Psoas muscle (tissue), 8 donors: ENCODE results near the gene KIAA1958. TPM values are rescaled to one million over a fixed set of nuclear protein-coding genes. Genes with fewer than 3 reads are reported as not detected.

Experiments used
- ATAC-seq, 4 donors: fragments of 200-7000 bp; cut with Tn5 transposase; one replicate each; pipeline ENCODE4 v1.9.1; 2020; ENCODE audit warnings: moderate library complexity in 3 of 4, mild to moderate bottlenecking in 2 of 4
- DNase-seq, 2 donors: peaks; one replicate each; pipeline ENCODE4 v3.0.0-alpha.2; 2020
- H3K27ac ChIP-seq: fragments of 200-600 bp; one replicate; pipeline ENCODE4 v1.8.0; 2022
- H3K27me3 ChIP-seq, 3 donors: fragments of 200-600 bp in 1 of 3; one replicate each; pipeline versions ENCODE4 v1.6.1 to v1.8.0; 2013 to 2022; ENCODE audit warnings: low read length in 2 of 3, mild to moderate bottlenecking in 2 of 3, moderate library complexity in 1 of 3; ENCODE audit not compliant: insufficient read depth in 3 of 3
- H3K36me3 ChIP-seq, 2 donors: fragments of 200-600 bp in 1 of 2; one replicate each; pipeline versions ENCODE4 v1.6.1 to v1.8.0; 2013 to 2022; ENCODE audit warnings: low read depth in 1 of 2, mild to moderate bottlenecking in 1 of 2, moderate library complexity in 1 of 2; ENCODE audit not compliant: insufficient read depth in 1 of 2
- H3K4me1 ChIP-seq: fragments of 200-600 bp; one replicate; pipeline ENCODE4 v1.8.0; 2022
- H3K4me3 ChIP-seq: fragments of 200-600 bp; one replicate; pipeline ENCODE4 v1.8.0; 2022; ENCODE audit warnings: mild to moderate bottlenecking
- H3K9me3 ChIP-seq: fragments of 200-600 bp; one replicate; pipeline ENCODE4 v1.8.0; 2022
- CTCF ChIP-seq: fragments of 200-600 bp; IDR thresholded peaks from one replicate; pipeline ENCODE4 v1.8.0; 2022; ENCODE audit warnings: antibody characterized with exemption
- WGBS, 3 donors: extraction: QIAGEN DNeasy Blood & Tissue Kit; methylation state at CpG; one replicate each; pipeline versions ENCODE4 v1.1.6 to v1.1.7; 2013; 5-methylcytosine and 5-hydroxymethylcytosine counted together
- intact Hi-C, 2 donors: fragments of 100-400 bp; cut with DNase I; formaldehyde crosslinking; loops; one replicate each; pipeline versions ENCODE4 v1.11.0 to v1.14.2; 2022
- polyA plus RNA-seq, 3 donors: library from polyadenylated mRNA; stranded (reverse); fragments of 200-250 nt; gene quantifications; one replicate each; pipeline ENCODE4 v1.2.3, GENCODE V29; 2013
- total RNA-seq, 4 donors: library from RNA; stranded (reverse); fragmentation: NEBNext Ultra II Directional in 2 of 4; extraction: Animal tissue kit (Norgen Biotek cat#: 25700) in 2 of 4; gene quantifications; one replicate each; pipeline versions ENCODE4 v1.2.1 to v1.2.4, GENCODE V29; 2021 to 2023
- donor health status: healthy with polysubstance abuse.
- donor health status: DM: no; HTN: no; CAD: no; lungs with moderate emphysema.
- donor health status: Bipolar disorder and iron deficiency.
- donor health status: healthy.
- donor health status: DM: yes; HTN: yes; CAD: no.
- donor health status: DM: no; HTN: no; CAD: no.
- donor health status: DM: no; HTN: no; CAD: no.
- donor health status: DM: yes; HTN: yes; CAD: no.

KIAA1958 gene
- total and polyA plus RNA-seq, 7 donors, result 0.56 to 4.1 (median 1.5) TPM

GRCh38 chr9:112542593-112543292, 56.1 kb downstream of the KIAA1958 start:
- DNase-seq (no peak), ATAC-seq (no peak)
- 31 to 75% (median 46%) methylated on average over 1 of the region's 1 CpG for WGBS, 3 donors
- Histone ChIP-seq H3K9me3 (no peaks in the 10 kb centered on the region), H3K4me1 (no peaks in the 10 kb centered on the region), H3K4me3 (no peak overlapping the region), H3K36me3 (no peaks in the 10 kb centered on the region), H3K27me3 (no peaks in the 10 kb centered on the region), H3K27ac (no peak overlapping the region)
- intact Hi-C loops, result no loop called here
- no peak for TF ChIP-seq CTCF

GRCh38 chr9:112544477-112544876, 57.9 kb downstream of the KIAA1958 start:
- Histone ChIP-seq H3K9me3 (no peaks in the 10 kb centered on the region), H3K27me3 (no peaks in the 10 kb centered on the region), H3K36me3 (no peaks in the 10 kb centered on the region), H3K4me1 (no peaks in the 10 kb centered on the region), H3K4me3 (no peak overlapping the region), H3K27ac (no peak overlapping the region)
- intact Hi-C loops, result no loop called here
- no peak for TF ChIP-seq CTCF
- ATAC-seq, result no peak
- no peak for DNase-seq
- WGBS, 3 donors, result 86 to 94% (median 93%) methylated on average over 1 of the region's 1 CpG

- intact Hi-C loops, result no loop called here
- H3K9me3 ChIP-seq, result no peaks in the 10 kb centered on the region
- no peaks in the 10 kb centered on the region for H3K4me1 ChIP-seq
- H3K27ac ChIP-seq, result no peak overlapping the region
- no peaks in the 10 kb centered on the region for H3K36me3 ChIP-seq
- H3K27me3 ChIP-seq, result no peaks in the 10 kb centered on the region
- no peak for DNase-seq
- no peak for TF ChIP-seq CTCF
- H3K4me3 ChIP-seq, result no peak overlapping the region
- ATAC-seq, result no peak
Observed at GRCh38 chr9:112545237-112545636, 58.6 kb downstream of the KIAA1958 start.

- no peak for TF ChIP-seq CTCF
- intact Hi-C loops, result no loop called here
- Histone ChIP-seq H3K36me3 (no peaks in the 10 kb centered on the region), H3K27ac (no peak overlapping the region), H3K27me3 (no peaks in the 10 kb centered on the region), H3K9me3 (no peaks in the 10 kb centered on the region), H3K4me3 (no peak overlapping the region), H3K4me1 (peaks cover 5% of the 10 kb centered on the region)
- 68 to 76% (median 70%) methylated on average over 4 of the region's 4 CpGs for WGBS, 3 donors
- ATAC-seq, result peak in 2 of 4 donors; percentile 12 to 70
- no peak for DNase-seq
Observed at GRCh38 chr9:112546149-112547012, 59.8 kb downstream of the KIAA1958 start.
